Measurements from ENCODE around the gene FRY.

The FRY gene

DNA sequence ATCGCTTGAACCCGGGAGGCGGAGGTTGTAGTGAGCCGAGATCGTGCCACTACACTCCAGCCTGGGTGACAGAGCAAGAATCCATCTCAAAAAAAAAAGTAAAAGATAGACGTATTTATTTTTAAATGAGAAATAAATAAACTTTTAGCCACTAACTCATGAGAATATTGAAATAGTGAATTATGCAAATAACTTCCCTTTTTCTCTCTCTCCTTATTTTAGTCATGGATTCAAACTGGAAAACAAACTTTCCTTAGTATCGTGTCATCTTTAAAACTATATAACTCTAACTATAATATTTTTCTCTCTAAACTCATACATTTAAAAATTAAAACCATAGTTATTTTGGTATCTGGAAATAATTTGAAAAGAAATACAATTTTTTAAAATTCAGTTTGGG, 96.1 kb downstream of the FRY start:
- no peak for TF ChIP-seq CTCF (IDR thresholded peaks at IDR 0.05; ENCODE audit: low read depth, low read length)

GRCh38 chr13:32134241-32135055, 102.9 kb downstream of the FRY start:
- Histone ChIP-seq H3K27ac (no peak overlapping the region), H3K27me3 (ENCODE audit: insufficient read depth, low read depth, severe bottlenecking) (no peaks in the 10 kb centered on the region), H3K36me3 (no peaks in the 10 kb centered on the region; the same call in 1 of the 2 replicates), H3K4me3 (ENCODE audit: low read depth, low read length) (no peak overlapping the region), H3K9me3 (ENCODE audit: severe bottlenecking) (no peaks in the 10 kb centered on the region)
- no peak for TF ChIP-seq CTCF (IDR thresholded peaks at IDR 0.05; ENCODE audit: low read depth, low read length)
- no peak for DNase-seq

More for the DNA sequence above, 96.1 kb downstream of the FRY start:
- no peaks in the 10 kb centered on the region for H3K27me3 ChIP-seq (ENCODE audit: insufficient read depth, low read depth, severe bottlenecking)
- no peak overlapping the region for H3K4me3 ChIP-seq (ENCODE audit: low read depth, low read length)
- no peak overlapping the region for H3K27ac ChIP-seq
- no peak for DNase-seq
- no peaks in the 10 kb centered on the region; the same call in 1 of the 2 replicates for H3K36me3 ChIP-seq
- no peaks in the 10 kb centered on the region for H3K9me3 ChIP-seq (ENCODE audit: severe bottlenecking)

DNA sequence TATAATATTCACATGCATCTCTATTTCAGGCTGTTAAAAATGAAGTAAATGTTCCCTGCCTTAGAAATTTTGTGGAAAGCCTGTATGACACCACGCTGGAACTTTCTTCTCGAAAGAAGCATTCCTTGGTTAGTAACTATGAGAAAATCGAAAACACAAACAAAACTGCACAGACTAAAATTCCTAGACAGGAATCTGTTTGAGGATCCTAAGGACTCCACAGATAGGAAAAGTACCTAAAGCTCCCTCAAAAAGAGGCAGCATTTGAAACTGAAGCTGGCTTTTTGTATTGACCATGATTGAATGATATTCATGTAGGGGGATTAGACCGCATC, 103.4 kb downstream of the FRY start:
- Histone ChIP-seq H3K4me3 (ENCODE audit: low read depth, low read length) (no peak overlapping the region), H3K27ac (no peak overlapping the region), H3K27me3 (ENCODE audit: insufficient read depth, low read depth, severe bottlenecking) (no peaks in the 10 kb centered on the region), H3K36me3 (no peaks in the 10 kb centered on the region; the same call in 1 of the 2 replicates), H3K9me3 (ENCODE audit: severe bottlenecking) (no peaks in the 10 kb centered on the region)
- TF ChIP-seq CTCF (IDR thresholded peaks at IDR 0.05; ENCODE audit: low read depth, low read length), result no peak
- DNase-seq, result no peak

GRCh38 chr13:32135655-32136054, 104.1 kb downstream of the FRY start:
- no peak for TF ChIP-seq CTCF (IDR thresholded peaks at IDR 0.05; ENCODE audit: low read depth, low read length)

GRCh38 chr13:32136061-32136460, 104.5 kb downstream of the FRY start:
- no peak for TF ChIP-seq CTCF (IDR thresholded peaks at IDR 0.05; ENCODE audit: low read depth, low read length)
- Histone ChIP-seq H3K4me3 (ENCODE audit: low read depth, low read length) (no peak overlapping the region), H3K27me3 (ENCODE audit: insufficient read depth, low read depth, severe bottlenecking) (no peaks in the 10 kb centered on the region), H3K9me3 (ENCODE audit: severe bottlenecking) (no peaks in the 10 kb centered on the region), H3K27ac (no peak overlapping the region), H3K36me3 (no peaks in the 10 kb centered on the region; the same call in 1 of the 2 replicates)
- no peak for DNase-seq

More at GRCh38 chr13:32135655-32136054, 104.1 kb downstream of the FRY start:
- no peak for DNase-seq
- no peaks in the 10 kb centered on the region for H3K27me3 ChIP-seq (ENCODE audit: insufficient read depth, low read depth, severe bottlenecking)
- no peaks in the 10 kb centered on the region for H3K9me3 ChIP-seq (ENCODE audit: severe bottlenecking)
- no peaks in the 10 kb centered on the region; the same call in 1 of the 2 replicates for H3K36me3 ChIP-seq
- H3K27ac ChIP-seq, result no peak overlapping the region
- H3K4me3 ChIP-seq (ENCODE audit: low read depth, low read length), result no peak overlapping the region

Data from WERI-Rb-1 (cell line).